D341Med (cell line): Measurements from ENCODE around the gene SPTY2D1.
A peak's percentile ranks its signal among the peaks of the same experiment; 100 is the strongest.
"Not testable (repeated sequence)": the region's sequence is repeated elsewhere in the genome, so short reads cannot be mapped to it uniquely, and the experiment has no call there.

Experiments used
- DNase-seq: peaks from one replicate; pipeline ENCODE4 v3.0.0; 2012; ENCODE audit warnings: low spot score

SPTY2D1 gene, protein sequence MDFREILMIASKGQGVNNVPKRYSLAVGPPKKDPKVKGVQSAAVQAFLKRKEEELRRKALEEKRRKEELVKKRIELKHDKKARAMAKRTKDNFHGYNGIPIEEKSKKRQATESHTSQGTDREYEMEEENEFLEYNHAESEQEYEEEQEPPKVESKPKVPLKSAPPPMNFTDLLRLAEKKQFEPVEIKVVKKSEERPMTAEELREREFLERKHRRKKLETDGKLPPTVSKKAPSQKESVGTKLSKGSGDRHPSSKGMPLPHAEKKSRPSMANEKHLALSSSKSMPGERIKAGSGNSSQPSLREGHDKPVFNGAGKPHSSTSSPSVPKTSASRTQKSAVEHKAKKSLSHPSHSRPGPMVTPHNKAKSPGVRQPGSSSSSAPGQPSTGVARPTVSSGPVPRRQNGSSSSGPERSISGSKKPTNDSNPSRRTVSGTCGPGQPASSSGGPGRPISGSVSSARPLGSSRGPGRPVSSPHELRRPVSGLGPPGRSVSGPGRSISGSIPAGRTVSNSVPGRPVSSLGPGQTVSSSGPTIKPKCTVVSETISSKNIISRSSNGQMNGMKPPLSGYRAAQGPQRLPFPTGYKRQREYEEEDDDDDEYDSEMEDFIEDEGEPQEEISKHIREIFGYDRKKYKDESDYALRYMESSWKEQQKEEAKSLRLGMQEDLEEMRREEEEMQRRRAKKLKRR

DNA sequence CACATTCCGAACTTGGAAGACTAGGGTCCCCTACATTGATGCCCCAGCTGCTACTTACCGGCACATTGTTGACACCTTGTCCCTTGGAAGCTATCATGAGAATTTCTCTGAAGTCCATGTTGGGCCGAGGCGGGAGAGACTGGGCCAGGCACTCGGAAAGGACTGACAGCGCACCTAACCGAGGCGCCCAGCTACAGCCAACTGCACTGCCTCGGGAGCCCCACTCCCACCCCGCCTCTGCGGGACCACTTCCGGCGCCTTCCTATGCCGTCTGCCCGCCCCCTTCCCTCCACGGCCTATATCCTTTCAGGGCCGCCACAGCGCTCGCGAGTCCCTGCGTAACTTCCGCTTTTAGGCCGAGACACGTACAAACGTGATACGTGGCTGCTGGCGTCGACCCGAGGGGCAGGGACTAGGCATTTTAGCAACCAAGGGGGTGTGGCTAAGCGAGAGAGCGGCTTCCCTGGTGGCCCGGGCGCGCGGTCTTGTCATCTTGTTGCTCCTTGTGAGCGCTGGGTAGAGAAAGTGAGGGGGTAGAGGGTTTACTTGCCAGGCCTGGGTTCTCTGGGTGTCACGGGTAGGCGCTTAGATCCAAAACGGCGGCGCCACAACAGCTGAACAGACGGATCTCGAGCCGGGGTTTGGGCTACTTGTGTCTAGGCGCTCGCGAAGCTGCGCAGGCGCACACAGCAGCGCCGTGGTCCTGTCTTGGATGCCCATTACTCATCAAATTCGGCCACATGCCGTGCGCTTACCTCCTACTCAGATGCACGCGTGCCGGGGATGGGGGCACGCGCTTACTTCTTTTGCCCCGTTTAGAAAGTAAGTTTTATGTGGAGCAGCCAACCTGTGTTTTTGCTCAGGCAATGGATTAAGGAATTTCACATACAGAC, at the start of gene SPTY2D1:
SPTY2D1 (minus strand) TSS at position 203 of the 893 bp plus-strand sequence; CDS start at position 118, 85 bp downstream.
- DNase-seq = peak; percentile 93

GRCh38 chr11:18682466-18682865, 48.3 kb upstream of the SPTY2D1 start:
- DNase-seq = no peak

DNA sequence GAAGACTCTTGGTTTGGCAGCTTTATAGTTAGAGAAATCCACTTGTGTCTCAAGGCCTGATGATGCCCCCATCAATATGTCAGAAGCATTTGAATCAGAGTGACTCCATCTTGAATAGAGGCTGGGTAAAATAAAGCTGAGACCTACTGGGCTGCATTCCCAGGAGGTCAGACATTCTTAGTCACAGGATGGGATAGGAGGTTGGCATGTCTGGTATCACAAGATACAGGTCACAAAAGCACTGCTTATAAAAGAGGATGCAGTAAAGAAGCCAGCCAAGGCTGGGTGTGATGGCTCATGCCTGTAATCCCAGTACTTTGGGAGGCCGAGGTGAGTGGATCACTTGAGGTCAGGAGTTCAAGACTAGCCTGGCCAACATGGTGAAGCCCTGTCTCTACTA, 47.8 kb upstream of the SPTY2D1 start:
- DNase-seq = not testable (repeated sequence)

- DNase-seq = no peak
These were observed 43.4 kb upstream of the SPTY2D1 start for GRCh38 chr11:18677560-18677959.

- no peak for DNase-seq
These were observed 42.7 kb upstream of the SPTY2D1 start for GRCh38 chr11:18676803-18677202.

DNA sequence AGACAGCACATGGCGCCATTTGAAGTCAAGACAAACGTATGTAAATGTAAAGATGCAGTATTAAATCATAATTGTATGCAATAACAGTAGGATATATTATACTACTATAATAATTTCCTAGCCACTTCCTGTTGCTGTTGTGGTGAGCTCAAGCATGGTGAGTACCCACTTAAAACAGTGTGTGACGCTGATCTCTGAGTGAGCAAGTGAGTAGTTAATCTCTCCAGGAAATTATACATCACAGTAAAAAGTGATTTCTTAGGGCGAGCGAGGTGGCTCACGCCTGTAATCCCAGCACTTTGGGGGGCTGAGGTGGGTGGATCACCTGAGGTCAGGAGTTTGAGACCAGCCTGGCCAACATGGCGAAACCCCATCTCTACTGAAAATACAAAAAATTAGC, 38.1 kb upstream of the SPTY2D1 start:
- not testable (repeated sequence) for DNase-seq

- no peak for DNase-seq
These were observed 37.1 kb upstream of the SPTY2D1 start for GRCh38 chr11:18671246-18671645.

- DNase-seq = no peak
These were observed 35.6 kb upstream of the SPTY2D1 start for GRCh38 chr11:18669711-18670110.

- DNase-seq = no peak
These were observed 35.1 kb upstream of the SPTY2D1 start for GRCh38 chr11:18669219-18669596.

- no peak for DNase-seq
These were observed 34.0 kb upstream of the SPTY2D1 start for GRCh38 chr11:18668131-18668530.

- DNase-seq = not testable (repeated sequence)
These were observed 31.3 kb upstream of the SPTY2D1 start for GRCh38 chr11:18665353-18665872.

DNA sequence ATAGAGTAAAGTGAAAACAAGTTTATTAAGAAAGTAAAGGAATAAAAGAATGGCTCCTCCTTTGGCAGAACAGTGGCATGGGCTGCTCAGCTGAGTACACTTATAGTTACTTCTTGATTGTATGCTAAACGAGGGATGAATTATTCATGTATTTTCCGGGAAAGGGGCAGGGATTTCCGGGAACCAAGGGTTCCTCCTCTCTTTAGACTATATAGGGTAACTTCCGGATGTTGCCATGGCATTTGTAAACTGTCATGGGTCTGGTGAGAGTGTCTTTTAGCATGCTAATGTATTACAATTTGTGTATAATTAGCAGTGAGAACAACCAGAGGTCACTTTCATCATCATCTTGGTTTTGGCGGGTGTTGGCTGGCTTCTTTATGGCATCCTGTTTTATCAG, 23.5 kb upstream of the SPTY2D1 start:
- no peak for DNase-seq

DNA sequence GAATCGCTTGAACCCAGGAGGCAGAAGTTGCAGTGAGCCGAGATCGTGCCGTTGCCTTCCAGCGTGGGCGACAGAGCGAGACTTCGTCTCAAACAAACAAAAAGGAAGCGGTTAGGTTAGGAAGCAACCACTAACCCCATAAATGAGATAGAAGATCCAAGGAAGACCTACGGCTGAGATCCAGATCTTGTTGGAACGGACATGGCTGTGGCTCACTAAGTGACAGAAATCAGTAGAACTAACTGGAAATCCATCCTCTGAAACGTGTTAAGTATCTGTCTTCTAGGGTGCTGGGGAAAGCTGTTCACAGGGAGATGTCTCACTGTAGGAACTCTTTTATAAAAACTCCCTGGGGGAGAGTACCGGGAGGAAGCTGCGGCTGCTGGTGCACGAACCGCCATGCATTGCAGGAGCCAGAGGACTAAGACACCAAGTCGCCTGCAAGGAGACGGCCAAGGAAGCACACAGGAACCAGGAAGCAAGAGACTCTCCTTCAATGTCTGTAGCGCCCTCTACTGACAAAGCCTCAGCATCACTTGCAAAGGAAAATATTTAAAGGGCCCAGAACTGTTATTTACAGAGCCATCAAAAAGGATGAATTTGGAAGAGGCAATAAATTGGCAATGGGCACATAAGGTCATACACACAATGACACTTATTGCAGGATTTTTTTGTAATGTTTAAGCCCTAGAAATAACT, 16.9 kb upstream of the SPTY2D1 start:
- DNase-seq = peak; percentile 75

DNA sequence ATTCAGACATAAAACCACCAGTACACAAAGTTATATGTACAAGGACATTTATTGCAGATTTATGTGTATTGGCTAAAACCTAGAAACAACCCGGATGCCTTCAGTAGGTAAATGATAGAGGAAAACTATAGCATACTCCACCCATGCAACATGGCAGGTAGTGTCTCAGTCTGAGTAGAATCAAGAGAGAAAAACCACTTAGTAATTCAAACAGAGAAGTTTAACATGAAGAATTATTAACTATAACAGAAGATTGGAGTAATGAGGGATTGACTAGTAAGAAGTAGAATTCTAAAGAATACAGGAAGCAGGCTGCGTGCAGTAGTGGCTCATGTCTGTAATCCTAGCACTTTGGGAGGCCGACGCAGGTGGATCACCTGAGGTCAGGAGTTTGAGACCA, 16.2 kb upstream of the SPTY2D1 start:
- DNase-seq = no peak

- DNase-seq = not testable (repeated sequence)
These were observed 8.9 kb upstream of the SPTY2D1 start for GRCh38 chr11:18643034-18643433.

DNA sequence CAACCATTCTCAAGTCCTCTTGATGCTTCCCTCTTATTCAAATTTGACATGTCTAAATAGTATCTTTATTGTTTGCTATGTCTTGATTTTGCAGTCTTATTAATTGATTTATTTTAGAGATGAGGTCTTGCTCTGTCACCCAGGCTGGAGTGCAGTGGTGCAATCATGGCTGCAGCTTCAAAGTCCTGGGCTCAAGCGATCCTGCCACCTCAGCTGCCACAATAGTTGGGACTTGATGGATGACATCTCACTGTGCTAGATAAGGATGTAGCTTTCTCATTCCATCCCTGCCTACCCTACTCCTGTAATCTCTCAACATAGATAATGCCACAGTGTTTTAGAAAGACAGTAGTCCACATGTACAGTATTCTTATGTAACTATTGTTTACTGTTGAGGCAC, 7.5 kb upstream of the SPTY2D1 start:
- DNase-seq = no peak

DNA sequence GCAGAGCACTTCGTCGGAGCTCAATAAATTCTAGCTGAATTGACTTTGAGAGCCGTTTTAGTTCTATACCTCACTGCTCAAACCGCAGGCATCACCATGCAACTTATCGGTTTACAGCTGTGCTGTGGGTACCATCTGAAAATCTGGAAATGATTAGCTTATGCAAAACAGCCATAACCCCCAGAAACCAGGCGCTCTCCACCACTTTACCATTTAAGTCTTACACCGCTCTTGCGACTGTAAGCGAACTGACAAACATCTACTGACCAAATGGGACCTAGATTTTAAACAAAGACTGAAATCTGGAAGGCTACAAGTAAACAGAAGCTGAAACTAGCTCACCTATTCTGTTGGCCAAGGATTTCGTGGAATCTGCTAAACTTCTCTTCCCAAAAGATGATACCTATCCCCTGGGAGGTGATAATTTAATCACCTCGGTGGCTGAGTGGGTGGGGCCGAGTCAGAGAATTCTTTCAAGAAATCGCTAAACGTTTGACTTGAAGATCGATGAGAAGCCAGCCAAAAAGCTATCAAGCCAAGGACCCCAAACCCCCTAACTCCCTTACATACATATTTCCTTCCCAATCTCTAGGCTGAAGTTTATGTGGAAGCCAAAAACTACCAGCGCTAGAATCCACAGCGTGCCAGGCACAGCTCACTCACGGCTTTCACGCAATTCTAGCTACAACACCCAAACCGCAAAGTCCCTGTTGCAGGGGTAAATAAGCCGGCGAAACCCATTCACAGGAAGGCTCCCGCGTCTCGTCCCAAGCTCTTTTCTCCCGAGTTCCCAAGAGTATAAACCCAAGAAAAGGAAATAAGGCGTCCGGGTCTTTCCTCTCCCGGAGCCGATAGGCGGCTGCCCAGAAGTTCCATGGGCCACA, 644 bp downstream of the SPTY2D1 start:
- no peak for DNase-seq

DNA sequence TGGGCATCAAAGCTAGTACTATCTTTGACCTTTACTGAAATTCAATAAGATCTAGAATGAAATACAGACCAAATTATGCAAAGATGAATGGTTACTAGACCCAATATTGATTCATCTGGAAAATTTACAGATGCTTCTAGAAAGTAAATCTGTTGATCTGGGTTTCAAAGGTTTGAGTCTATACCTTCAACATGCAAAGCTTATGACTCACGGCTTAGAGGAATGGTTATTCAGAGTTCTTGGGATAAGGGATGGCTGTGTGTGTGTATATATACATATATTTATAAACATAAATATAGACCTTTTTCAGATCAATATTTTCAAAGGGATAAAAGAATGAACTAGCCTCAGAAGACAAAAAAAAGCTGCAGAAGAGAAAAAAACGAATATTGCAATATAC, 1.3 kb downstream of the SPTY2D1 start:
- no peak for DNase-seq

- no peak for DNase-seq
These were observed 10.0 kb downstream of the SPTY2D1 start for GRCh38 chr11:18624161-18624560.

GRCh38 chr11:18623707-18624106, 10.4 kb downstream of the SPTY2D1 start:
- DNase-seq = no peak
